Keratinocyte (primary cell): Measurements from ENCODE around the gene TAF1A. TPM values are rescaled to one million over a fixed set of nuclear protein-coding genes. Genes with fewer than 3 reads are reported as not detected.

Source experiments
- DNase-seq: peaks from one replicate; pipeline ENCODE4 v3.0.0-alpha.2; 2011; ENCODE audit warnings: low read depth, missing footprints, low spot score
- FAIRE-seq: peaks from 2 replicates; lab custom pipeline; 2011; peaks lifted over from hg19 to GRCh38; lab: Jason Lieb, UNC
- H2AFZ ChIP-seq: 2 replicates; pipeline ENCODE4 v1.6.0; 2012; ENCODE audit warnings: low read length, control low read depth, inconsistent platforms; ENCODE audit not compliant: control insufficient read depth
- H3K27ac ChIP-seq: 2 replicates; pipeline ENCODE4 v1.5.1; 2011; ENCODE audit warnings: low read length; ENCODE audit not compliant: control insufficient read depth, insufficient read depth
- H3K27me3 ChIP-seq: 3 replicates; pipeline ENCODE4 v1.6.0; 2011; ENCODE audit warnings: low read length; ENCODE audit not compliant: control insufficient read depth, insufficient read depth; ENCODE audit errors: extremely low read depth
- H3K36me3 ChIP-seq, 2 experiments: 2 replicates in 1 of 2; 3 replicates in 1 of 2; pipeline ENCODE4 v1.5.1; 2011; ENCODE audit warnings: low read length in 2 of 2, mild to moderate bottlenecking in 1 of 2; ENCODE audit not compliant: control insufficient read depth in 2 of 2, insufficient read depth in 2 of 2; ENCODE audit errors: extremely low read depth in 1 of 2
- H3K4me1 ChIP-seq: 3 replicates; pipeline ENCODE4 v1.5.1; 2011; ENCODE audit warnings: low read length; ENCODE audit not compliant: control insufficient read depth, insufficient read depth; ENCODE audit errors: extremely low read depth
- H3K4me2 ChIP-seq: 3 replicates; pipeline ENCODE4 v1.6.0; 2011; ENCODE audit warnings: low read depth, low read length; ENCODE audit not compliant: control insufficient read depth, insufficient read depth; ENCODE audit errors: extremely low read depth
- H3K4me3 ChIP-seq, 3 experiments: fragments of 200-600 bp in 1 of 3; sonication (generic) in 1 of 3; 2 replicates in 2 of 3; 3 replicates in 1 of 3; pipeline ENCODE4 v1.5.1; 2011 to 2016; ENCODE audit warnings: low read length in 3 of 3, mild to moderate bottlenecking in 3 of 3, control low read depth in 2 of 3, inconsistent platforms in 1 of 3, low read depth in 1 of 3, mixed read lengths in 1 of 3, mixed run types in 1 of 3, moderate library complexity in 1 of 3; ENCODE audit not compliant: control insufficient read depth in 2 of 3, insufficient read depth in 2 of 3; ENCODE audit errors: extremely low read depth in 1 of 3
- H3K79me2 ChIP-seq: 2 replicates; pipeline ENCODE4 v1.6.0; 2012; ENCODE audit warnings: low read length; ENCODE audit not compliant: control insufficient read depth, insufficient read depth
- H3K9ac ChIP-seq: 3 replicates; pipeline ENCODE4 v1.6.0; 2011; ENCODE audit warnings: low read length; ENCODE audit not compliant: control insufficient read depth, insufficient read depth; ENCODE audit errors: extremely low read depth
- H3K9me1 ChIP-seq: 3 replicates; pipeline ENCODE4 v1.6.0; 2011; ENCODE audit warnings: low read length; ENCODE audit not compliant: control insufficient read depth, insufficient read depth; ENCODE audit errors: extremely low read depth
- H3K9me3 ChIP-seq: 2 replicates; pipeline ENCODE4 v1.5.1; 2012; ENCODE audit warnings: low read depth, low read length; ENCODE audit not compliant: control insufficient read depth
- H4K20me1 ChIP-seq: 3 replicates; pipeline ENCODE4 v1.6.0; 2011; ENCODE audit warnings: low read length; ENCODE audit not compliant: control insufficient read depth, insufficient read depth; ENCODE audit errors: extremely low read depth
- EZH2 ChIP-seq: IDR thresholded peaks from one replicate; pipeline ENCODE4 v1.6.1; 2012; ENCODE audit warnings: inconsistent platforms, mild to moderate bottlenecking, low read length, moderate library complexity
- dilution Hi-C: fragments of 300-500 bp; cut with MboI; formaldehyde crosslinking; loops from one replicate; pipeline ENCODE4 v1.7.0; 2020; ENCODE audit warnings: low sequenced_read_pairs; ENCODE audit not compliant: extremely low pct_ligation_motif_present
- polyA plus RNA-seq, 5 experiments: library from polyadenylated mRNA; depleted of rRNA in 3 of 5; stranded (reverse) in 3 of 5; stranded (forward) in 1 of 5; unstranded in 1 of 5; fragments of >200 nt; gene quantifications; 1 replicate in 1 of 5; 2 replicates in 3 of 5; 3 replicates in 1 of 5; pipeline versions ENCODE4 v1.2.1 to v1.2.3, GENCODE V29; 2011 to 2012; ENCODE audit warnings: missing spikeins in 2 of 5, low read depth in 1 of 5, low replicate concordance in 1 of 5
- TF ChIP-seq, protein P1 (sequence below), 3 experiments: IDR thresholded peaks in 1 of 3; conservative IDR thresholded peaks in 1 of 3; optimal IDR thresholded peaks in 1 of 3; 2 replicates in 2 of 3; 3 replicates in 1 of 3; pipeline versions ENCODE3 to v1.5.1; 2011; ENCODE audit warnings: low read length in 3 of 3, mild to moderate bottlenecking in 3 of 3, moderate library complexity in 2 of 3, control low read depth in 1 of 3, inconsistent platforms in 1 of 3; ENCODE audit not compliant: insufficient read depth in 2 of 3; ENCODE audit errors: extremely low read depth in 1 of 3

Gene TAF1A
- polyA plus RNA-seq, 1 donor (not counting 4 experiments of a cell fraction or from before 2014, with no cell fraction given), result 7.2 TPM

DNA sequence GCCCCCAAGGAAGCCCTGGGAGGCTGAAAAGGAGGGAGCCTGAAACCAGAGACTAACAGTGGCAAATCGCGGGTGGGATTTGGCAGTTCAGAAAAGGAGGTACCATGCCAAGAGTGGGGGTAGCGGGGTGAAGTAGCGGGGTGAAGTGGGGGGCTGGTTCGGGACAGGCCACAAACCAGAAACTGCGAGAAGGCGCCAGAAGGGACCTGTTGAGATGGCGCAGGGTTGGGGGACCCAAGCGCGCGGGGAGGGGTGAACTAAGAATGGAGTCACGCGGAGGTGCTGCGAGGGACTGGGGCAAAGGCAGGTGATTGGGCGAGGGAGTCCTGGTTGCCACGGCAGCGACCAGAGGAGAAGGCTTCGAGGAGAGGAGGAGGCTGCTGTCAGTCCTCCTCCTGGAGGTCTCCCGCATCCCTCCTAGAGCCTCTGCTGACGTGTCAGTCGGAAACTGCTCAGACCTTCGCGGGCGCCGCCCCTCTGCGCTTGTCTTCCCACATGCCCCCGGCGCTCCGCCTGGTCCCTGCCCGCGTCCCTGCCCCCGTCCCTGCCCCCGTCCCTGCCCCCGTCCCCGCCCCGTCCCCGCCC is 27.7 kb upstream of the TAF1A start:
- peak; percentile 5 for FAIRE-seq
- Histone ChIP-seq H3K79me2 (peaks cover 10% of the 10 kb centered on the region), H3K36me3 (peaks cover 0 to 3% of the 10 kb centered on the region in 2 experiments), H3K9ac (peak overlapping the region; percentile 48), H3K9me1 (no peaks in the 10 kb centered on the region), H3K4me2 (peak overlapping the region; percentile 59), H3K9me3 (no peaks in the 10 kb centered on the region), H4K20me1 (no peaks in the 10 kb centered on the region), H2AFZ (peak overlapping the region; percentile 86), H3K4me1 (peaks cover 8% of the 10 kb centered on the region), H3K4me3 (peak overlapping the region; percentile 29 to 53 (median 42)), H3K27me3 (no peaks in the 10 kb centered on the region), H3K27ac (peak overlapping the region; percentile 24)
- dilution Hi-C loops, result no loop called here
- peak; percentile 76 for DNase-seq
- TF ChIP-seq, protein P1, sequence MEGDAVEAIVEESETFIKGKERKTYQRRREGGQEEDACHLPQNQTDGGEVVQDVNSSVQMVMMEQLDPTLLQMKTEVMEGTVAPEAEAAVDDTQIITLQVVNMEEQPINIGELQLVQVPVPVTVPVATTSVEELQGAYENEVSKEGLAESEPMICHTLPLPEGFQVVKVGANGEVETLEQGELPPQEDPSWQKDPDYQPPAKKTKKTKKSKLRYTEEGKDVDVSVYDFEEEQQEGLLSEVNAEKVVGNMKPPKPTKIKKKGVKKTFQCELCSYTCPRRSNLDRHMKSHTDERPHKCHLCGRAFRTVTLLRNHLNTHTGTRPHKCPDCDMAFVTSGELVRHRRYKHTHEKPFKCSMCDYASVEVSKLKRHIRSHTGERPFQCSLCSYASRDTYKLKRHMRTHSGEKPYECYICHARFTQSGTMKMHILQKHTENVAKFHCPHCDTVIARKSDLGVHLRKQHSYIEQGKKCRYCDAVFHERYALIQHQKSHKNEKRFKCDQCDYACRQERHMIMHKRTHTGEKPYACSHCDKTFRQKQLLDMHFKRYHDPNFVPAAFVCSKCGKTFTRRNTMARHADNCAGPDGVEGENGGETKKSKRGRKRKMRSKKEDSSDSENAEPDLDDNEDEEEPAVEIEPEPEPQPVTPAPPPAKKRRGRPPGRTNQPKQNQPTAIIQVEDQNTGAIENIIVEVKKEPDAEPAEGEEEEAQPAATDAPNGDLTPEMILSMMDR (optimal IDR thresholded peaks at IDR 0.05 in 1 of 3, IDR thresholded peaks at IDR 0.05 in 1 of 3, conservative IDR thresholded peaks at IDR 0.05 in 1 of 3; ENCODE audit: extremely low read depth in 1 of 3, insufficient read depth in 2 of 3, low read length in 3 of 3), result no peak
- no peak for TF ChIP-seq EZH2

DNA sequence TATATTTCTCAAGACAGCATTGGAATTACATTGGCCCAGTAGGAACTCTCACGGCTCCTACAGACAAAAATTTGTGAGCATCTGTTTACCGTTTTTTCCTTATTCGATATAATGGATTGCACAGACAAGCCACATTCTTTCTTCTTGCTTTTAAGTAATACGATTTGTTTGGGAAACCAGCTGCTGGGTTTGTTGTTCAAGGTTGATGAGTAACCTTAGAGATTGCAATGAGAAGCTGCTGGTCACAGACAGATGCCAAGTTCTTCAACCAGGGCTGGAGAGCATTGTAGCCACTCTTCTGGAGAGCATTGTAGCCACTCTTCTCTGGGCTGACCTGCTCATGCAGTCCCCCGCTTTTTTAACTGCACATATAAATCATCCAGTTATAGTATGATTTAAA is 26.8 kb upstream of the TAF1A start:
- Histone ChIP-seq H3K9me1 (no peaks in the 10 kb centered on the region), H3K9ac (no peak overlapping the region), H3K9me3 (no peaks in the 10 kb centered on the region), H3K4me2 (no peak overlapping the region), H3K79me2 (peaks cover 10% of the 10 kb centered on the region), H3K27me3 (peaks cover 3% of the 10 kb centered on the region), H3K36me3 (peaks cover 0 to 3% of the 10 kb centered on the region in 2 experiments), H3K27ac (no peak overlapping the region), H3K4me3 (no peak overlapping the region), H3K4me1 (peaks cover 8% of the 10 kb centered on the region), H4K20me1 (no peaks in the 10 kb centered on the region), H2AFZ (no peak overlapping the region)
- FAIRE-seq (no peak), DNase-seq (no peak)
- dilution Hi-C loops, result no loop called here
- no peak for TF ChIP-seq EZH2
- TF ChIP-seq, protein P1 (optimal IDR thresholded peaks at IDR 0.05 in 1 of 3, IDR thresholded peaks at IDR 0.05 in 1 of 3, conservative IDR thresholded peaks at IDR 0.05 in 1 of 3; ENCODE audit: extremely low read depth in 1 of 3, insufficient read depth in 2 of 3, low read length in 3 of 3), result no peak
